ENCODE data around the gene RAB3GAP2.
"Not testable (repeated sequence)": the region's sequence is repeated elsewhere in the genome, so short reads cannot be mapped to it uniquely, and the experiment has no call there.

RAB3GAP2 gene, protein sequence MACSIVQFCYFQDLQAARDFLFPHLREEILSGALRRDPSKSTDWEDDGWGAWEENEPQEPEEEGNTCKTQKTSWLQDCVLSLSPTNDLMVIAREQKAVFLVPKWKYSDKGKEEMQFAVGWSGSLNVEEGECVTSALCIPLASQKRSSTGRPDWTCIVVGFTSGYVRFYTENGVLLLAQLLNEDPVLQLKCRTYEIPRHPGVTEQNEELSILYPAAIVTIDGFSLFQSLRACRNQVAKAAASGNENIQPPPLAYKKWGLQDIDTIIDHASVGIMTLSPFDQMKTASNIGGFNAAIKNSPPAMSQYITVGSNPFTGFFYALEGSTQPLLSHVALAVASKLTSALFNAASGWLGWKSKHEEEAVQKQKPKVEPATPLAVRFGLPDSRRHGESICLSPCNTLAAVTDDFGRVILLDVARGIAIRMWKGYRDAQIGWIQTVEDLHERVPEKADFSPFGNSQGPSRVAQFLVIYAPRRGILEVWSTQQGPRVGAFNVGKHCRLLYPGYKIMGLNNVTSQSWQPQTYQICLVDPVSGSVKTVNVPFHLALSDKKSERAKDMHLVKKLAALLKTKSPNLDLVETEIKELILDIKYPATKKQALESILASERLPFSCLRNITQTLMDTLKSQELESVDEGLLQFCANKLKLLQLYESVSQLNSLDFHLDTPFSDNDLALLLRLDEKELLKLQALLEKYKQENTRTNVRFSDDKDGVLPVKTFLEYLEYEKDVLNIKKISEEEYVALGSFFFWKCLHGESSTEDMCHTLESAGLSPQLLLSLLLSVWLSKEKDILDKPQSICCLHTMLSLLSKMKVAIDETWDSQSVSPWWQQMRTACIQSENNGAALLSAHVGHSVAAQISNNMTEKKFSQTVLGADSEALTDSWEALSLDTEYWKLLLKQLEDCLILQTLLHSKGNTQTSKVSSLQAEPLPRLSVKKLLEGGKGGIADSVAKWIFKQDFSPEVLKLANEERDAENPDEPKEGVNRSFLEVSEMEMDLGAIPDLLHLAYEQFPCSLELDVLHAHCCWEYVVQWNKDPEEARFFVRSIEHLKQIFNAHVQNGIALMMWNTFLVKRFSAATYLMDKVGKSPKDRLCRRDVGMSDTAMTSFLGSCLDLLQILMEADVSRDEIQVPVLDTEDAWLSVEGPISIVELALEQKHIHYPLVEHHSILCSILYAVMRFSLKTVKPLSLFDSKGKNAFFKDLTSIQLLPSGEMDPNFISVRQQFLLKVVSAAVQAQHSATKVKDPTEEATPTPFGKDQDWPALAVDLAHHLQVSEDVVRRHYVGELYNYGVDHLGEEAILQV (N-terminal part only)

GRCh38 chr1:220272047-220272840 is at the start of gene RAB3GAP2:
RAB3GAP2 (minus strand) TSS chr1:220272453; CDS start chr1:220272337, 116 bp downstream.
- peak; percentile 92 for DNase-seq (ENCODE audit: low spot score)

DNA sequence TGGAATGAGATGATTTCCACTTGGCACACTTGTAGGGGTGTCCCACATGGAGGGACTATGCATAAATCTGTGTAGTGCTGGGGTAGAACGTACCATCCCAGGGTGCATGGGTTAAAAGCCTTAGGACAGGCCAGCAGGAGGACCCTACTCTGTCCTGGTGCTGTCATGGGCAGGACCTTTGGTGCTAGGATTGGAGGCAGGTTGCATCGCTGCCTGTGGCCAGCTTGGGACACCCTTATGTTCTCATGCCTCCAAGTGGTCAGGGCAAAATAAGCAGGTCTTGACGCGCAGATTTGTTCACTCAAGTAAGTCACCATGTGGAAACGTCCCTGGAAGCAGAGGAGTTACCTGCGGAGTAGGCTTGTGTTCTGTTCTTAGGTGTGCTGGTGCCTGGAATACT is 49.5 kb upstream of the RAB3GAP2 start:
- DNase-seq (ENCODE audit: low spot score) = peak; percentile 1

DNA sequence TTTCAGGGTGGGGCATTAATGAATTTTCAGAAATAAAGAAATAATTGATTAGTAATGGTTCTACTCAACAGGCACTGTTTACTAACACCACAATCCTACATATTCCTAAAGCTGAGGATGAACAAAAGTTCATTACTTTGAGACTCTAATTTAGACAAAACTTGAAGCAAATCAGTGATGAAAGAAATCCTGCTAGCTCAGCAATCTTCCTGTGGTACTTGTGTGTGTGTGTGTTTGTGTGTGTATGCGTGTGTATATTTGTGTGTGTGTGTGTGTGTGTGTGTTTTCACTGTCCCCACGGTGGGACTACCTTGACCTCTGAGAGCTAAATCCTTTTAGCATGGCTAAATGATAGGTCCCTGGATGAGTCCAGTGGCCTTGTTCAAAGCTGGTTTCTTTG is 48.5 kb upstream of the RAB3GAP2 start:
- DNase-seq (ENCODE audit: low spot score) = no peak

DNA sequence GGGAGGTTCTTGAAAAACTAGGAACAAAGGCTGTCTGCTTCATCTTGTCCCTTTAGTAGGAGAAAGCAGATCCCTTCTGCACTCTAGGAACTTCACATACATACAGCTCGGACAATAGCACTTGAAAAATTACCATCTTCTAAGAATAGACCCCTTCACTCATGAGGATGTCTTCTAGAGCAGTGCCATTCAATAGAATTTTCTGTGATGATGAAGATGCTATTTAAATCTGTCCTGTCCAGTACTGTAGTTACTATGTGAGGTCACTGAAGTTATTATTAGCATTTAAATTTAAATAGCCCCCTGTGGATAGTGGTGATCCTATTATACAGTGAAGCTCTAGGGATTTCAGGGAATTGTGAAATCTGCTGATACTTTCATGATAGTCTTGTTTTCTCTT is 46.4 kb upstream of the RAB3GAP2 start:
- no peak for DNase-seq (ENCODE audit: low spot score)

DNA sequence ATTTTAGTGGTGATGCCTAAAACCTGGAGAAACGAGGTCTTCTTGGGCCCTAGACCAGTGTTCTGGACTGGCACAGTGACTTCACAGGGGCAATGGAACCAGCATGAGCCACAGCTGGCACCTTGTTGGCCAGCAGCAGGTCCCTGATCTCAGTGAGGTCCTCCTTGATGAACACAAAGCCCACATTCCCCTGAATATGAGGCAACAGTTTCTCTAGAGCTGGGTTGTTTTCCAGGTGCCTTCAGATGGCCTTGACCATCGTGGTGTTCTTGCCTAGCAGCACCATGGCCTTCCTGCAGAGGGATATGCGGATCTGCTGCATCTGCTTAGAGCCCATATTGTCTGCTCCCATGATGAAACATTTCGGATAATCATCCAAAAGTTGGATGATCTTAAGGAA is 44.9 kb upstream of the RAB3GAP2 start:
- no peak for DNase-seq (ENCODE audit: low spot score)

DNA sequence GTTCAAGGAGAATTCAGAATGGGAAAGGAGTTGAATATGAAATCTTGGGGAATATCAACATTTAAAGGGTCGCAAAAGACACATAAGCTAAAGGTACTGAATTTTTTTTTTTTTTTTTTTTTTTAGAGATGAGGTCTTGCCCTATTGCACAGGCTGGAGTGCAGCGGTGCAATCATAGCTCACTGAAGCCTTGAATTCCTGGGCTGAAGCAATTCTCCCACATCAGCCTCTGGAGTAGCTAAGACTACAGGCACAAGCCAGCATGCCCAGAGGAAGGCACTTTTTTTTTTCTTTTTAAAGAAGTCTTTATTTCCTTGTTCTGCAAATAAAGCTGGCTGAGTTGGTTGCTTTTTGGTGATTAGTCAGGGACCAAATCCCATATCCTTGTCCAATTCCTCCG is 44.1 kb upstream of the RAB3GAP2 start:
- DNase-seq (ENCODE audit: low spot score) = no peak

- DNase-seq (ENCODE audit: low spot score) = no peak
These were observed 43.0 kb upstream of the RAB3GAP2 start for GRCh38 chr1:220315070-220315839.

GRCh38 chr1:220313576-220313975 is 41.3 kb upstream of the RAB3GAP2 start:
- DNase-seq (ENCODE audit: low spot score) = no peak

DNA sequence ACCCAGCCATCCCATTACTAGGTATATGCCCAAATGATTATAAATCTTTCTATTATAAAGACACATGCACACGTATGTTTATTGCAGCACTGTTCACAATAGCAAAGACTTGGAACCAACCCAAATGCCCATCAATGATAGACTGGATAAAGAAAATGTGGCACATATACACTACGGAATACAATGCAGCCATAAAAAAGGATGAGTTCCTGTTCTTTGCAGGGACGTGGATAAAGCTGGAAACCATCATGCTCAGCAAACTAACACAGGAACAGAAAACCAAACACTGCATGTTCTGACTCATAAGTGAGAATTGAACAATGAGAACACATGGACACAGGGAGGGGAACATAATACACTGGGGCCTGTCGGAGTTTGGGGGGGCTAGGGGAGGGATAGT is 37.9 kb upstream of the RAB3GAP2 start:
- not testable (repeated sequence) for DNase-seq (ENCODE audit: low spot score)

DNA sequence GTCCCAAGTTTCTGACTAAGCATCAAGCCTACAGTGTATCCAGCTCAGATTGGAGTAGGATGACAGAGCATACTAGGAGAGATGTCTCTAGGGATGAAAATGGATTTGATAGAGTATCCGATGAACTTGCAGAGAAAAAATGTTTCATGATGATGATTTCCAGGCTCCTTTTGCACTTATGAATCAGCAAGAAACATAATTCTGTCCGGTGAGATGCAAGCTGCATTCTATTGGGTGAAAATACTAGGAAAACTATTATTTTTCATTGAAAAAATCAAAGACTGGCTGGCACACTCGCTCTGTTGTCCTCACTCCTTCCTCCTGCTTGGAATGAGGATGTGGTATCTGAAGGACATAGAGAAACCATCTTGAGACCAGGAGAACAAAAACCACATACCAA is 35.4 kb upstream of the RAB3GAP2 start:
- DNase-seq (ENCODE audit: low spot score) = no peak

- DNase-seq (ENCODE audit: low spot score) = no peak
These were observed 34.1 kb upstream of the RAB3GAP2 start for GRCh38 chr1:220306339-220306738.

- DNase-seq (ENCODE audit: low spot score) = no peak
These were observed 31.6 kb upstream of the RAB3GAP2 start for GRCh38 chr1:220303871-220304270.

DNA sequence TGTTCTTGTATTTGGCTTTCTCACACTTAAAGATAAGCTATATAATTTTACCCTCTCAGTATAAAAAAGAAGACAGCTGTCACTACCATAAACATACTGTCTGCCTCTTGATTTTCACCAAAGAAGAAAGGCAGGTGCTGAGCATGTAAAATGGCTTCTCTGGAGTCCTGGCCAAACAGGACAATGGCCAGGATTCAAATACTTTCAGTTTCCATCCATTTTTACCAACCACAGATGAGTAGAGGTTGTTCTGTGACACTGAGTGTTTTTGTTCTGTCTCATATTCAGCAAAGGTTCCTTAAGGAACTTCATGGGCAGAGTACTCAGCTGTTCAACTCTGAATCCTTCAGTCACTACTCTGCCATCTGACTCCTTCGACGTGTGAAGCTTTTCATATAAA is 29.4 kb upstream of the RAB3GAP2 start:
- no peak for DNase-seq (ENCODE audit: low spot score)

DNA sequence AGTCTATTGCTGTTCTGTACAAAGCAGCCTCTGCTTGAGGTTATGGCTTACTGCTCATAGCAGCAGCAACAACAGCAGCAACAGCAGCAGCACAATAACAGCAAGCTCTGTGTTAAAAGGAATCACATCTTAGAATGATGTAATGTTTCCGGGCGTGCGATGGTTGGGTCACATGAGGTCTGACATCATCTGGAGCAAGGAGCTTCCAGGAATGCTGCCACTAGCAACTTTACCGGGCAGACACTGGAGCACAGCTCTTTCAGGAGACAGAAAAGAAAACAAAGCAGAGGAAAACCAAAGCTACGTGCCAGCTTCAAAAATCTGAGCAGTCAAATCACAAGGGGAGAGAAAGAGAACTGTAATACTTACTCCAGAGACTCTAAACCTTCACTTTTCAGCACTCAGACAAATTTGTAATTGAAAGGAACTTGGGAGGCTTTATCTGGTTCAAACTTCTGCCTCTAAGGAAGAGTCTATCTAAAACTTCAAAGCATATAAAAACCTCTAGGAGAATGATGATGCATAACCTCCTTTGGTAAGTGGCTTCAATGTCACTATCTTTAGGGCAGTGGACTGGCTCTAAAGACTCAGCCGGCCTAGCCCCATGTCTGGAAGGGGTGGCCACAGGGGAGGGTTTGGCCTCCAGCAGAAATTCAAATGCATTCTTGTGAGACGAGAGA is 28.3 kb upstream of the RAB3GAP2 start:
- peak; percentile 5 for DNase-seq (ENCODE audit: low spot score)

DNA sequence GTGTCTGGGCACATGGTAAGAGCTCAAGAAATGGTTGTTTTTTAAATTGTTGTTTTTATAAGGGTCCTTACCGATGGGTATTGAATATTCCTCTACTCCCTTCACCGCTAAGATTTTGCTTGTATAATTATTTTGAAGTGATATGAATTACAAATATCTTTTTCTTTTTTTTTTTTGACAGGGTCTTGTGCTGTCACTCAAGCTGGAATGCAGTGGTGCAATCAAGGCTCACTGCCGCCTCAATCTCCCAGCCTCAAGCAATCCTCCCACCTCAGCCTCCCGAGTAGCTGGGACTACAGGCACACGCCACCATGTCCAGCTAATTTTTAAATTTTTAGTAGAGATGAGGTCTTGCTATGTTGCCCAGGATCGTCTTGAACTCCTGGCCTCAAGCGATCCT is 27.1 kb upstream of the RAB3GAP2 start:
- DNase-seq (ENCODE audit: low spot score) = no peak

DNA sequence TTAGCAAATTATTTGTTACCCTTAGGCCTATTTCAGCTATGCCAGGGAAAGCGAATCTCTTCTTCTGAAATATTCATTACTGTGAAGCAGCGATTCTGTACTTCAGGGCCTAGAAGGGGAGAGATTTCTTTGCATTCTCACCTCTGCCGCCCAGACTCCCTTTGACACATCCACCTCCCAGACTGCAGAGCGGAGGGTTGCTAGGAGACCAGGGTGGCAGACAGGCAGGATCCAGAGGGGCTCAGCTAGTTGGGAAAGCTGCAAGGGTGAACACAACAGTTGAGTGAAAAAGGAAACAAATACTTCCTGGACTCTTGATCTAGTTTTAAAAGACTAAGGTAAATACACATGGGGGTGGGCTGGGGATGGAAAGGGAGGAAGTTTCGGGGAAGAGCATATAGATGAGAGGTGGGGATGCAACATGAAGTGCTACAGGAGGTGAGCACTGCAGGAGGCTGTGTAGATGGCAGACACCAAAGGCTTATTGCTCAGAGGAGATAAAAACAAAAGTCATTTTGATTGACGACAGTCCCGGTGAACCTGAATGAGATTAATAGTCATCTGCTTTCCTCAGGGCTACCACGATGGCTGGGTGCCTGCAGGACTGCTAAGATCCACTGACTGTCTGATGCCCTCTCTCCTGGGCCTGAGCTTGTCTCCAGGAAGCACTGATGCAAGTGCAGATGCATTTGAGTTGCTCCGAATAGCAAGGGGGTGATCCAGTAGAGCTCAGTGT is 26.4 kb upstream of the RAB3GAP2 start:
- no peak for DNase-seq (ENCODE audit: low spot score)

GRCh38 chr1:220296981-220297380 is 24.7 kb upstream of the RAB3GAP2 start:
- no peak for DNase-seq (ENCODE audit: low spot score)

GRCh38 chr1:220294846-220295301 is 22.6 kb upstream of the RAB3GAP2 start:
- DNase-seq (ENCODE audit: low spot score) = no peak

GRCh38 chr1:220291580-220291979 is 19.3 kb upstream of the RAB3GAP2 start:
- no peak for DNase-seq (ENCODE audit: low spot score)

All from cerebellar cortex (tissue), 1 donor.